Renal cortex interstitium (tissue), 3 donors: Measurements from ENCODE around the gene EFNB2. TPM values are rescaled to one million over a fixed set of nuclear protein-coding genes. Genes with fewer than 3 reads are reported as not detected.

ENCODE experiments used
- polyA plus RNA-seq, 3 donors: library from polyadenylated mRNA; unstranded; fragments of 120-200 nt; gene quantifications; one replicate each; pipeline ENCODE4 v1.2.1, GENCODE V29; 2013; ENCODE audit not compliant: insufficient read length in 3 of 3

Gene EFNB2
- polyA plus RNA-seq, 3 donors, result 111 to 155 (median 135) TPM

Other genes starting within 250 kb of the EFNB2 start
- gene ARGLU1, start 32.5 kb upstream of the EFNB2 start, polyA plus RNA-seq, result 100 to 1,000 TPM; 338 to 417 (median 379) TPM